B cell (primary cell): ENCODE data around the gene KIAA1217. TPM values are rescaled to one million over a fixed set of nuclear protein-coding genes. Genes with fewer than 3 reads are reported as not detected.

Experiments
- ATAC-seq: fragments of 200-7000 bp; cut with Tn5 transposase; one replicate; pipeline ENCODE4 v1.10.0; 2021; ENCODE audit warnings: low read depth, mild to moderate bottlenecking, moderate number of reproducible peaks, moderate library complexity
- CTCF ChIA-PET: fragments of 350-600 bp; sonication (Branson Sonifier 250); formaldehyde crosslinking; loops from one replicate; lab custom pipeline; 2021; ENCODE audit warnings: antibody characterized with exemption, inconsistent platforms; lab: Charles Lee
- POLR2A ChIA-PET: fragments of 350-600 bp; sonication (Branson Sonifier 250); formaldehyde crosslinking; loops from one replicate; lab custom pipeline; 2021; ENCODE audit warnings: antibody characterized with exemption; lab: Charles Lee
- DNase-seq: peaks from one replicate; pipeline ENCODE4 v3.0.0; 2013
- H2AFZ ChIP-seq: 2 replicates; pipeline ENCODE4 v1.6.1; 2012; ENCODE audit warnings: mild to moderate bottlenecking, low read depth, low read length; ENCODE audit not compliant: insufficient read depth, poor library complexity, severe bottlenecking
- H3K27ac ChIP-seq, 2 donors: 1 replicate in 1 of 2; 2 replicates in 1 of 2; pipeline ENCODE4 v1.5.1; 2012 to 2013; ENCODE audit warnings: low read length in 2 of 2, mild to moderate bottlenecking in 2 of 2, moderate library complexity in 1 of 2
- H3K27me3 ChIP-seq, 4 experiments: fragments of 200-600 bp in 1 of 4; sonication (generic) in 1 of 4; replicated peaks in 1 of 4; 1 replicate in 2 of 4; 2 replicates in 2 of 4; pipeline versions ENCODE4 v1.6.1 to v1.7.0; 2013 to 2016; ENCODE audit warnings: low read length in 3 of 4, mild to moderate bottlenecking in 2 of 4, mixed read lengths in 1 of 4, moderate library complexity in 1 of 4; ENCODE audit not compliant: insufficient read depth in 4 of 4, control insufficient read depth in 3 of 4; ENCODE audit errors: control extremely low read depth in 1 of 4
- H3K36me3 ChIP-seq, 2 experiments: replicated peaks in 1 of 2; 1 replicate in 1 of 2; 2 replicates in 1 of 2; pipeline versions ENCODE4 v1.6.1 to v1.7.1; 2013; ENCODE audit warnings: low read length in 1 of 2; ENCODE audit not compliant: insufficient read depth in 2 of 2, control insufficient read depth in 1 of 2; ENCODE audit errors: control extremely low read depth in 1 of 2, extremely low read depth in 1 of 2
- H3K4me1 ChIP-seq, 2 donors: fragments of 200-600 bp in 1 of 2; sonication (generic) in 1 of 2; 1 replicate in 1 of 2; 2 replicates in 1 of 2; pipeline versions ENCODE4 v1.5.1 to v1.6.1; 2013 to 2017; ENCODE audit warnings: low read length in 2 of 2; ENCODE audit not compliant: control insufficient read depth in 2 of 2, insufficient read depth in 2 of 2
- H3K4me2 ChIP-seq: replicated peaks from 2 replicates; pipeline ENCODE3; 2012; ENCODE audit warnings: mild to moderate bottlenecking, low read depth, low read length; ENCODE audit not compliant: poor library complexity, severe bottlenecking
- H3K4me3 ChIP-seq, 5 experiments: fragments of 200-600 bp in 1 of 5; sonication (generic) in 1 of 5; 1 replicate in 3 of 5; 2 replicates in 2 of 5; pipeline versions ENCODE4 v1.5.1 to v1.7.0; 2011 to 2016; ENCODE audit warnings: low read length in 4 of 5, mild to moderate bottlenecking in 4 of 5, low read depth in 2 of 5, control low read depth in 1 of 5, moderate library complexity in 1 of 5; ENCODE audit not compliant: insufficient read depth in 1 of 5; ENCODE audit errors: control extremely low read depth in 1 of 5, extremely low read depth in 1 of 5
- H3K79me2 ChIP-seq: fragments of 200-600 bp; sonication (generic); one replicate; pipeline ENCODE4 v1.6.0; 2016; ENCODE audit warnings: low read length; ENCODE audit not compliant: control insufficient read depth, insufficient read depth
- H3K9ac ChIP-seq: fragments of 200-600 bp; sonication (generic); 2 replicates; pipeline ENCODE4 v1.6.1; 2017; ENCODE audit warnings: mild to moderate bottlenecking, low read length, moderate library complexity
- H3K9me3 ChIP-seq, 3 donors: one replicate each; pipeline versions ENCODE4 v1.6.1 to v1.7.1; 2013; ENCODE audit warnings: low read length in 2 of 3; ENCODE audit not compliant: control insufficient read depth in 2 of 3, insufficient read depth in 1 of 3; ENCODE audit errors: control extremely low read depth in 1 of 3
- H4K20me1 ChIP-seq: 2 replicates; pipeline ENCODE4 v1.6.0; 2012; ENCODE audit warnings: mild to moderate bottlenecking, low read length; ENCODE audit not compliant: insufficient read depth, control insufficient read depth, poor library complexity, severe bottlenecking
- H3K27ac Mint-ChIP-seq: one replicate; pipeline ENCODE4 v1.8.0; 2021; ENCODE audit warnings: mixed read lengths
- H3K27me3 Mint-ChIP-seq: one replicate; pipeline ENCODE4 v1.8.0; 2021; ENCODE audit warnings: mixed read lengths
- H3K4me1 Mint-ChIP-seq: one replicate; pipeline ENCODE4 v1.8.0; 2021; ENCODE audit warnings: mixed read lengths
- H3K4me3 Mint-ChIP-seq: one replicate; pipeline ENCODE4 v1.8.0; 2021; ENCODE audit warnings: mixed read lengths
- H3K9me3 Mint-ChIP-seq: one replicate; pipeline ENCODE4 v1.8.0; 2022; ENCODE audit warnings: mixed read lengths; ENCODE audit not compliant: insufficient read depth
- CTCF ChIP-seq: fragments of 200-600 bp; IDR thresholded peaks from one replicate; pipeline ENCODE4 v1.8.0; 2022; ENCODE audit warnings: antibody characterized with exemption, mild to moderate bottlenecking
- EZH2 ChIP-seq: IDR thresholded peaks from 2 replicates; pipeline ENCODE4 v1.6.1; 2012; ENCODE audit warnings: borderline replicate concordance, low read depth, mild to moderate bottlenecking, moderate library complexity, low read length; ENCODE audit not compliant: insufficient read depth, poor library complexity, severe bottlenecking
- WGBS: methylation state at CpG from one replicate; pipeline ENCODE4 v1.1.5; 2013; ENCODE audit warnings: missing lambda C conversion rate; ENCODE audit not compliant: insufficient coverage; 5-methylcytosine and 5-hydroxymethylcytosine counted together
- intact Hi-C: fragments of 100-400 bp; cut with micrococcal nuclease; formaldehyde crosslinking; loops from one replicate; pipeline ENCODE4 v1.10.0; 2022
- polyA plus RNA-seq: library from polyadenylated mRNA; depleted of rRNA; stranded (reverse); fragments of >200 nt; gene quantifications from 2 replicates; pipeline ENCODE4 v1.2.3, GENCODE V29; 2012
- total RNA-seq, 2 donors: library from RNA; stranded (reverse); fragments of 120-200 nt in 1 of 2; gene quantifications; 1 replicate in 1 of 2; 2 replicates in 1 of 2; pipeline versions ENCODE4 v1.2.3 to v1.2.4, GENCODE V29; 2013 to 2022

The KIAA1217 gene
- total and polyA plus RNA-seq, 2 donors (not counting 1 experiment from before 2014, with no cell fraction given): 0.67 TPM; not detected in 1

GRCh38 chr10:24569828-24570657 lies 361.1 kb downstream of the KIAA1217 start:
- H3K9me3 Mint-ChIP-seq: no peaks in the 10 kb centered on the region
- no peak overlapping the region for H3K27ac ChIP-seq
- no peak for DNase-seq
- H4K20me1 ChIP-seq: no peaks in the 10 kb centered on the region
- no peak for ATAC-seq
- H3K4me2 ChIP-seq: no peak overlapping the region
- POLR2A ChIA-PET: no interaction called here
- no peaks in the 10 kb centered on the region for H3K4me1 ChIP-seq
- intact Hi-C loops: no loop called here
- no peaks in the 10 kb centered on the region for H3K27me3 ChIP-seq
- CTCF ChIA-PET: interaction anchor here (1.0 kb wide), 1 partner anchor 13 kb away, joined by 4 read pairs; no protein-coding TSS in a partner anchor
- H3K36me3 ChIP-seq: no peaks in the 10 kb centered on the region
- H2AFZ ChIP-seq: no peak overlapping the region
- H3K9ac ChIP-seq: no peak overlapping the region
- 88% methylated on average over 11 of the region's 12 CpGs for WGBS
- H3K79me2 ChIP-seq: no peaks in the 10 kb centered on the region
- peaks cover 20% of the 10 kb centered on the region for H3K27me3 Mint-ChIP-seq
- no peak overlapping the region for H3K4me3 Mint-ChIP-seq
- no peak overlapping the region for H3K27ac Mint-ChIP-seq
- TF ChIP-seq EZH2: no peak
- H3K4me3 ChIP-seq: no peak overlapping the region
- no peaks in the 10 kb centered on the region for H3K9me3 ChIP-seq
- H3K4me1 Mint-ChIP-seq: no peaks in the 10 kb centered on the region

- 85% methylated on average over 9 of the region's 9 CpGs for WGBS
- ATAC-seq (no peak), DNase-seq (no peak)
- H3K27me3 ChIP-seq: no peaks in the 10 kb centered on the region
- no peaks in the 10 kb centered on the region for H3K4me1 ChIP-seq
- no peak overlapping the region for H3K27ac ChIP-seq
- POLR2A ChIA-PET: no interaction called here
- no peaks in the 10 kb centered on the region for H4K20me1 ChIP-seq
- intact Hi-C loops: no loop called here
- H3K9ac ChIP-seq: no peak overlapping the region
- H2AFZ ChIP-seq: no peak overlapping the region
- no peak for TF ChIP-seq CTCF
- no peak for TF ChIP-seq EZH2
- Mint-ChIP-seq H3K27me3 (peaks cover 20% of the 10 kb centered on the region), H3K9me3 (no peaks in the 10 kb centered on the region), H3K4me1 (no peaks in the 10 kb centered on the region), H3K4me3 (no peak overlapping the region), H3K27ac (no peak overlapping the region)
- no peaks in the 10 kb centered on the region for H3K9me3 ChIP-seq
- H3K4me2 ChIP-seq: no peak overlapping the region
- no peak overlapping the region for H3K4me3 ChIP-seq
- CTCF ChIA-PET: interaction anchor here (1.0 kb wide), 1 partner anchor 14 kb away, joined by 4 read pairs; no protein-coding TSS in a partner anchor
- no peaks in the 10 kb centered on the region for H3K79me2 ChIP-seq
- H3K36me3 ChIP-seq: no peaks in the 10 kb centered on the region
These were observed 361.9 kb downstream of the KIAA1217 start for GRCh38 chr10:24570658-24571426.
